SHP77 treated with DMSO at 0.1 percent for 48 hours (cell line): ENCODE results near the gene C5orf15.
"Not testable (repeated sequence)": the region's sequence is repeated elsewhere in the genome, so short reads cannot be mapped to it uniquely, and the experiment has no call there.

Experiments used
- DNase-seq: peaks from one replicate; lab custom pipeline; 2025; lab: John Stamatoyannopoulos, UW

Gene C5orf15

DNA sequence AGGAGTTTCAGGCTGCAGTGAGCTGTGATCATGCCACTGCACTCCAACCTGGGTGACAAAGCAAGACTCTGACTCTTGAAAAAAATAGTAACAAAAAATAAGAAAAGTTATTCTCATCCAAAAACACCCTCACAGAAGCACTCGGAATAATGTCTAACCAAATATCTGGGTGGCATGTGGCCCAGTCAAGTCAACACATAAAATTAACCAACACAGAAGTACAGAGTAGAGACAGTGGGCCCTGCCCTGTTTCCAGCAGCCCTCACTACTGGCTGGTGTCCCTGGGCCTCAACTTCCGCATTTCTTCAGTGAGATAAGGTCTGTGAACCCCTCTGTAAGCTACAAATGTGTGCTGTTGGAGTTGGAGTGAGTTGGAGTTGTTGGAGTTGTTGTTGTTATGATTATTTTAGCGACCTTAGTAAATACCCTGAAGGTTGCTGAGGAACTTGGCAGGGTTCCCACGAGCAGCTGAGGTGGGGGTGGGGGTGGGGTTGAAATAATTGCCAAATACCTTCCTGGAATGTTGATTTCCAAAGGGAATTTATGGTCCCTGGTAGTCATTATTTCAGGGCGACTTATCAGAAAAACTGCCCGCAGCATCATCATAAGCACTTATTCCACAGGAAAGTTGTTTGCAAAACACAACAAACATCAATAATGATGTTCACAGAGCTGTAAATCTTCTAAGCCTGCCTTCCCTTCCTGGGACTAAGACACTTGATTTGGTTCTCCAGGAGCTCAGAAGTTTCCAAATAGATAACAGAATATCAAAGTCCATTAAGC is 30.2 kb downstream of the C5orf15 start:
- no peak for DNase-seq

DNA sequence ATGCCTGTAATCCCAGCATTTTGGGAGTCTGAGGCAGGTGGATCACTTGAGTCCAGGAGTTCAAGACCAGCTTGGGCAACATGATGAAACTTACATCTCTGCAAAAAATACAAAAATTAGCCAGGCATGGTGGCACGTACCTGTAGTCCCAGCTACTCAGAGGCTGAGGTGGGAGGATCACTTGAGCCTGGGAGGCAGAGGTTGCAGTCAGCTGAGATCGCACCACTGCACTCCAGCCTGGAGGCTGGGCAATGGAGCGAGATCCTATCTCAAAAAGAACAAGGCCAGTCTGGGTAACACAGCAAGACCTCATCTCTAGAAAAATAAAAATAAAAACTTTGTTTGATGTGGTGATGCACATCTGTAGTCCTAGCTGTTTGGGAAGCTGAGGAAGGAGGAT is 30.8 kb downstream of the C5orf15 start:
- not testable (repeated sequence) for DNase-seq

DNA sequence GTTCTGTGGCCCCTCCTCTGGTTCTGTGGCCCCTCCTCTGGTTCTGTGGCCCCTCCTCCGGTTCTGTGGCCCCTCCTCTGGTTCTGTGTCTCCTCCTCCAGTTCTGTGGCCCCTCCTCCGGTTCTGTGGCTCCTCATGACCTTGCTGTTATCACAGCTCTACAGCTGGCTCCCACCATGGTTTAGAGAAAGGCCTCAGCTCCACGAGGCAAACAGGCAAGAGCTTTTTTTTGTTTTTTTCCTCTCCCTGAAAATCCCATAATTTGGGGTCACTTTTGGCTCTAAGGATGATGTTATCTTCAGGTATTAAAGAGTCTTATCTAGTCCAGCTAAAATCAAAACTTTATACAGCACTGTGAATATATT is 31.8 kb downstream of the C5orf15 start:
- no peak for DNase-seq

DNA sequence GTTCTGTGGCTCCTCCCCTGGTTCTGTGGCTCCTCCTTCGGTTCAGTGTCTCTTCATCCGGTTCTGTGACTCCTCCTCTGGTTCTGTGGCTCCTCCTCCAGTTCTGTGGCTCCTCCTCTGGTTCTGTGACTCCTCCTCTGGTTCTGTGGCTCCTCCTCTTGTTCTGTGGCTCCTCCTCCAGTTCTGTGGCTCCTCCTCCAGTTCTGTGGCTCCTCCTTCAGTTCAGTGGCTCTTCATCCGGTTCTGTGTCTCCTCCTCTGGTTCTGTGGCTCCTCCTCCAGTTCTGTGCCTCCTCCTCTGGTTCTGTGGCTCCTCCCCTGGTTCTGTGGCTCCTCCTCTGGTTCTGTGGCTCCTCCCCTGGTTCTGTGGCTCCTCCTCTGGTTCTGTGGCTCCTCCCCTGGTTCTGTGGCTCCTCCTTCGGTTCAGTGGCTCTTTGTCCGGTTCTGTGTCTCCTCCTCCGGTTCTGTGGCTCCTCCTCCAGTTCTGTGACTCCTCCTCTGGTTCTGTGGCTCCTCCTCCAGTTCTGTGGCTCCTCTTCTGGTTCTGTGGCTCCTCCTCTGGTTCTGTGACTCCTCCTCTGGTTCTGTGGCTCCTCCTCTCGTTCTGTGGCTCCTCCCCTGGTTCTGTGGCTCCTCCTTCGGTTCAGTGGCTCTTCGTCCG is 32.3 kb downstream of the C5orf15 start:
- not testable (repeated sequence) for DNase-seq

DNA sequence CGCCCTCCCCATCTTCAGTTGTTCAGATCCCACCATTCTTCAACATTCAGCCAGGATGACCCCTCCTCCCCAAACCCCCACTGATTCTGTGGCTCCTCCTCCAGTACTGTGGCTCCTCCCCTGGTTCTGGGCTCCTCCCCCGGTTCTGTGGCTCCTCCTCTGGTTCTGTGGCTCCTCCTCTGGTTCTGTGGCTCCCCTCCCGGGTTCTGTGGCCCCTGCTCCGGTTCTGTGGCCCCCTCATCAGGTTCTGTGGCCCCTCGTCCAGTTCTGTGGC is 32.8 kb downstream of the C5orf15 start:
- no peak for DNase-seq

DNA sequence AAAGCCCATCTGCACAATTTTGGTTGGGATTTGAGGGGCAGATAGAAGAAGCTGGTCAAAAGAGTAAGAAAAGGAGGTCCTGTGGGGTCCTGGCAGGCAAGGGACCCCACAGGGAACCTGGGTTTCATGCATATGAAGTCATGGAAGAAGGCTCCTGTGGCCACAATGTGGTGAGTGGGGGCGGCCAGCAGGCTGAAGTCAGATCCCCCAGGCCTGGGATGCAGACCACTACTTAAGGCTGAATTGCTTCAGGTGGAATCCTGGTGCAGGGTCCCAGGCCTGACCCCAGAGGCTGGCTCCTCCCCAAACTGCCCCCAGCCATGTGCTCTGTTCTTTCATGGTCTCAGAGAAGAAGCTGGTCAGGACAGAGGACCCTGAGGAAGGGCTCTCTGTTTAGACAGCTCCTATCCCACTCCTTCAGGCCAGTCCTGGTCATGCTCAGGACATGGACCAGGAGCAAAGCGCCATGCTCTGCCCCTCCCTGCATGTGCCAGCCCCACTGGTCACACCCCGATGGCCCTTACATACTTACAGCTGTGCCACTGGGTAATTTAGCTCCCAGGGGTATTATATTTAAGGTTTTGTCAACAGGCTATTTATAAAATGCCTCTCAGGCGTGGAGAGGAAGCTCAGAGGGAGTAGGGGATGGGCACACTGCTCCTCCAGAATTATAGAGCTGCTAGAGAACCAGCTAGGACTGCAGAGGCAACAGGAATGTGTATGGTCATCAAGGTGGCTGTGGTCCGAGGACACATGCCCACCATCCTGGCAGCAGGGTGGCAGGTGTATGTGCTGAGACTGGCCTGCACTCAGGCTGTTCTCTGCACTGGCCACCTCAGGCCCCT is 33.4 kb downstream of the C5orf15 start:
- DNase-seq, result no peak

DNA sequence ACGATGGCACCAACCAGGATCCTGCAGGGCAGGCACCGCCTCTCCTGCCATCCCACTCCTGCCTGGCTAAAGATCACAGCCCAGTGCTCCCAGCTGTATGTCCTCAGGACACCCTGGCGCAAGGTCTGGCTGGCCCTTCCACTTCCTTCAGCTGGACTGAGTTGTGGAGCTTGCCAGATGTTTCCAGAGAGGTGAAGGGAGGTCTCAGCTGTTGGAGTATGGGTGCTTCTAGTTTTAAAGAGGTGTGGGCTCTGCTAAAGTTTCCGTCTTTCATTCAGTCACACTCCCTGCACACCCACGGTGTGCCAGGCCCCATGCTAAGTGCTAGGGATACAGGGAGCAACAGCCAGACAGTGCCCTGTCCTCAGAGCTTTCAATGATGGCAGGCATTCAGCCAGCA is 34.1 kb downstream of the C5orf15 start:
- no peak for DNase-seq

DNA sequence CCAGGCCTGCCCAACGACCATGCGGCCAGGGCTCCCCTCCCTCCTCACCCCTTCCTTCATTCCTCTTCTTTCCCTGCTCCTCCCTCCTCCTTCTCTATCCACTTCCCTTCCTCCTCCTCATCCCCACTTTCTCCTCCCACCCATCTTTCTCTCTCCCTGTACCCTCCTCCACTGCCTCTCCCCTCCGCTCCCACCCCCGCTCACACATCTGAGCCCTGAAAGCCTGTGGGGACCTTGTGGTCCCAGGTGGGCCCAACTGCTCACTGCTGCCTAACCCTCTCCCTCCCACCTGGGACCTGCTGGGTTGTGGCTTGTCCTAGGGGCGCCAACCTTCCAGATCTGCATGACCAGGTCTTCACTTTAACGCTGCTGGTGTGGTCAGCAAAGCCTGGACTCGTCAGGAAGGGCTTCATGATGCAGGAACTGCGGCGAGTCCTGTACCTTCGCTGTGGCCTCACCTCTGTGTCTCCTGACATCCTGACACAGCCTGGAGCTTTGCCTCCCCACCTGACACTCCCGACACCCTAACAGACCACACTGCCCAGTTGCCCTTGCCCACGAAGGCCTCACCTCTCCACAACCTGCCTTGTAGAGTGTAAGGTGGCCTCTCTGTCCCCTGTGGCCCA is 34.6 kb downstream of the C5orf15 start:
- DNase-seq, result no peak

DNA sequence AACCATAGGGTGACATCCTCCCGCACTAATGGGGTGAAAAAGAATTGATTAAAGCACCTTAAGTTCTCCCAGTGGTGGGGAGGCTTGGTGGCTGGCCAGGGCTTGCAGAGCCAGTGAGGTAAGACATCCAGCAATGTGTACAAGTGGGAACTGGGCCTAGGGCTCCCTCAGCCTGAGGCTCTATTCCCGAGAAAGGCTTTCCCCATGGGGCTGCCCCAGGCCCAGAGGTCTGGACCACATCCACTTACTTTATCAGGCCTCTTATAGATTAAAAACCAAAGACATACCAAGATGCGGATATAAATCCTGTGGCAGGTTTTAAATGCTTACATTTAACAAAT is 35.3 kb downstream of the C5orf15 start:
- no peak for DNase-seq

DNA sequence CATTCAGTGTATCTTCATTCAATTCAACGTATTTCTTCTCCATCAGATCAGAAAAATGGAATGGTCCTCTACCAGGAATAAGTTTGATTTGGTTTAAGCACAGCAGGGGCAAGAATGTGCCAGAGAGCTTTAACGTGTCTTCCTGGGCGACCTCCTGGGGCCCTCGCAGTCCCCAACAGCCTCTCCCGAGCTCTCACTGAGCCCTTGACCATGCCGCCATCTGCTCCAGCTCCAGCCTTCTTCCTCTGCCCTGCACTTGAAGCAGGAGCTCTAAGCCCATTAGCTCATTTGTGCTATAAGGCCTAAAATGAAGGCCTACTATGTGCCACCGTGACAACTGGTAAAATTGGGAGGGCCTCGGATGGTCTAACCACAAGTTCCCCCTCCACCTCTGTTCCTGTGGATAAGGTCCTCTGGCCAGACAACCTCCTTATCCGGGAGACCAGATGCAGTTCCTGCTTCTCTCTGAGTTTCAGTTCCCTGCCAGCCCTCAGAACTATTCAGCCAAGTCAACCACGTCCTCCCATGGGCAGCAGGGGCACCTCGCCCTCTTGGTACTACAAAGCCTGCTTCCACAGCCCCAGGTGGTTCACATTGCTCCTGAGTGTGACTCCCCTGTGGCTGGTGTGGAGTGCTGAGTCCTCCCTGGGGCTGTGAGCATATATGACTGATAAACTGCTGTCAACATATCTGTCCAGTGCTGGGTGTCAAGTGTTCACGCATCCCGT is 35.8 kb downstream of the C5orf15 start:
- DNase-seq, result no peak

DNA sequence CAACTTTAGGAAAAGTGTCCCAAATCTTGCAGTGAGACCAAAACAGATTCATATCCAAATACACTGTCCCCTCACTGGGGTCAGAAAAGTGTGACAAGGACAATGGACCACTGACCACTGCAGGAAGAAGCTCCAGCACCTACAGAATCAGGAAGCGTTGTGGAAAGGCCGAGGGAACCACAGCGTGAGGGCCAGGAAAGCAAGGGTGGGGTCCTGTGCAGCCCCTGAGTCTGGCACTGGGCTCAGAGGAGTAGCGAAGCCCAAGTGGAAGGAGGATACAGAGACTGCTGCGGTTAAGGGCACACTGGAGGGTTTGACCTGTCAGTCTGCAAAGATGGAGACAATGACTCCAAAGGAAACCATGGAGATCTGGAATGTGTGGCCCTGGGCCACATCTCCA is 36.9 kb downstream of the C5orf15 start:
- DNase-seq, result no peak

DNA sequence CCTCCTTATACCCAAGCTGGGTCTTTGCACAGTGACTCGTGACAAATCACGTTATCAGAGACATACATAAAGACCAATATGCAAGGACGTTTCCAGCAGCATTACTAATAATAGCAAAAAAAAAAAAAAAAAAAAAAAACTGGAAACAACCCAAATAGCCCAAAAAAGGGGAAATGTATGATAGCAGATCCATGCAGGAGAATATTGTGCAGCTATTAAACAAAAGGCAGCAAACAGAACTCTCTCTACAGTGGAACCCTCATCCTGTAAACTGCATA is 37.7 kb downstream of the C5orf15 start:
- DNase-seq, result no peak

DNA sequence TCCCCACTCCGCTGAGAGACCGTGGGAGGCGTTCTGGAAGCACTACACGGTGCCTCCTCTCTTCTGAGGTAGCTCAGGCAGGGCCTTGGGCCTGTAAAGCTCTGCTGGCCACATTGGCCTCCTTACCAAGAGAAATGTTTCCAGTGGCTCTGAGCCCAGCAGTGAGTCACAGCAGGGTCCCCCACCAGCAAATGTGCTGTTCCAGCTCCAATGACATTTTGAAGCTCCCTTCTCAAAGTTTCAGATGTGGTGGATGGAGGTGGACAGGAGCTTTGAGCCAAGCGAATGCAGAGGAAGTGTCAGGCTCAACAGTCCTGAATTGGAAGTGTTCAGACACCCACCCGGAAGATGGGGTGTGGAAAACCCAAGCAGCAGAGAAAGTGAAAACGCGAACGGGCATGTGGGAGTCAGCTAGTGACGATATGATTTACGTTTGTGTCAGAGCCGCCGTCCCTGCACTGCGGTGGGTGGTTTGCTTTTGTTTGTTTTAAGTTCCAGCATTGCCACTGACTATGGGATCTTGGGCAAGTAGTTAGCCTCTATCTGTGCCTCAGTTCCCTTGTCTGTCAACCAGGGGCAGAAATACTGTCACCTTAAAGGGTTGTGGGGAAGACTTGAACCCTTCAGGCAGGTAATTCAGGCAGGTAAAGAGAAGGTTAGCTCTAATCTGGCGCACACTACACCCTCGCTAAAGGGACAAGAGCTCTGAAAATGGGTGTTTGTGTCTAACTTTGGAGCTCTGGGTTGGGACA is 38.2 kb downstream of the C5orf15 start:
- DNase-seq, result no peak

DNA sequence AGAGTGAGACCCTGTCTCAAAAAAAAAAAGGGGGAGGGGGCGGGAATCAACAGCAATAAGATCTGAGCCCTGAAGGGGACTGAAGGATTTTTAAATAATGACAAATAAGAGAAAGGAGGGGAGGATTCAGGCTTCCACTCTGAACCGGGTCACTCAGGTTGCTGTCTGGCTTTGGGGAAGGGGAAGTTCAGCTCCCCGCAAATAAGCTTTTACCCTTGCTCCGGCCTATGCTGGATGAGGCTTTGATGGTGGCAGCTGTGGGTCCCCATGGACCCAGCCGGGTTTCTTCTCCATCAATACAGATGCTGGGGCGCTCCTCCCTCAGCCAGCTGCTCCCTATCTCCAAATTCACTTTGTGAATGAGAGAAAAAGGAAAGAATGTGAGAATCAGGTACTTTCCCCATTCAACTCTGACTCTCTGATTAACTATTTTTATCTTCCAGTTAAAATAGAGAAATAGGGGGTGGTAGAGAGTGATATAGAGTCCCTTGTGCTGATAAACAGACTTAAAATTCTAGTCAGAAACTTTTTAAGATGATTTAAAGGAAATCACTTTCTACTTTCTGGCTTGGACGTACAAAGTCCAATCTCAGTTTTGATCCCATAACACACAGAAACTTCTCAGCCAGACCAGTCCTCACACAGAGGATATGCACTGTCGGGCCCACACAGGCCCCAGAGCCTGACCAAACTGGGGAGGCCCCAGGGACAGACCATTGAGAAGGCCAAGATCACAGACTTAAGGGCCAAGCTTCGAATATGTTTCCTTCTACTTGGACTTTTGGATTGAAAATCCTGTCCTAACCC is 39.6 kb downstream of the C5orf15 start:
- DNase-seq, result no peak

DNA sequence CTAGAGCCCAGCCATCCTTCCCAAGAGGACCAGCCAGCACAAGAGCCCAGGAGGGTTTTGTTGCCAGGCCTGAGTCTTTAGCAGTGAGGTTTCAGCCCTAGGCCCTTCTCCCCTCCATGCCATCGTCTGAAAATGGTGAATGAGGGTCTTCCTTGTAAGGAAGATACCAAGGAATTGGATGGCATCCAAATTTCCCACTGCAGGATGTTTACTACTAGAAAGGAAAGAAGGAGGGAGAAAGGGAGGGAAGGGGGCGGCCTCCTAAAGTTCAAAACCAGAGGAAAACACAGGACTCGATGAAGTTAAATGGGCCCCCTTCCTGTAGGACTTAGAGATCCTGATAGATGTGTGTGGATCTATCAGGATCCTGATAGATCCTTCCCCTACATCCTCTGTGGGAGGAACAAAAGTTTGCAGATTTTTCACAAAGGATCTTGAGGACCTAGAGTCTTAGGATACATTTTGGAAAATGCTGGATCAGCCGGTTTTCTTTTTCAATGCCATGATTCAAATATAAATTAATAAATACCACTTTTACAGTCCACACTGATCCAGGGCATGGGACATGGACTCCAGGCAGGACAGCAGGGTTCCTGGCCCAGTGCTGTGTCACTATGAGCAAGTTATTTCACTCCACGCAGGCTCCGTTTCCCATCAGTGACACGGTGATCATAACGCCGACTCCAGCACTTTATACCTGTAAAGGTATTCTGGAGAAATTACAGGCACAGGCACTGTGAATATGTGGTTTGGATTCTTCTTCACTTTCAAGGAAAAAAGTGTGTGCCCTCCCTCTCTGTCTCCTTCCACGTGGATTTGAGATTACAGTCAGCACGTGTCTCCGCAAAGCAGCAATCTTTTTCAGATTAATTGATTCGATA is 40.9 kb downstream of the C5orf15 start:
- no peak for DNase-seq

DNA sequence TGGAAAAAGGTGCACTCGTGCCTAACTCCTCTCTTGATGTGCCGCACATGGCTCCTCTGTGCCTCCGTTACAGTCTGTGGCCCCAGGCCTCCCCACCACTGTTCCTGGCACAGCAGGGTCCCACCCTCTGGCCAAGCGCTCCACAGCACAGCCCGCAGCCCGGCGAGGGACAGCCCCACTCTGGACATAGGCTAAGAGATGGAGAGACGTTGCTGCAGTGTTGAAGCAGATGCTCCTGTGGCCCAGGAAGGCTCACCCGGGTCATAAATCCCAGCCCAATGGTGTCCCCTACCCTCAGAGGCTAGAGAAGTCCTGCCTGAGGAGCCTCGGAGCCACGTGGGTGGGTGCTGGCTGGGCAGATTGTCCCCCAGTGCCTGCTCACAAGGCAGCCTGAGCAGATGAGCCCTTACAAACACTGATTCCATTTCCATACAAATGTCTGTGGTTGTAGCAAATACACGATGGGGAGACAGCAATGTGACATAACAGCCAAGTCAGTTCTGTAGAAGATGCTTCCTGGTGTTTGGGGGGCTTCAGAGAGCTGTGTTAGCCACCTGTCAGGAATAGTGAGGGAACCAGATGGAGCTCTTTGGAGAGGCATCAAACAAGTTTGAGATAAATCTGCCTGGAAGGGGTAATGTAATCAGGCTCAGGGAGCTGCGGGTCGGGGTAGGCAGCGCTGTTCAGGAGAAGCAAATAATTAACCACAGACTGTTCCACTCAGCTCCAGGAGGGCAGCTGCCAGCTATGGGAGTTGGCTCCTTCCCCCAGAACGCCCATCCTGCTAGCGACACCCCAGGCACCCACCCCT is 41.7 kb downstream of the C5orf15 start:
- no peak for DNase-seq

DNA sequence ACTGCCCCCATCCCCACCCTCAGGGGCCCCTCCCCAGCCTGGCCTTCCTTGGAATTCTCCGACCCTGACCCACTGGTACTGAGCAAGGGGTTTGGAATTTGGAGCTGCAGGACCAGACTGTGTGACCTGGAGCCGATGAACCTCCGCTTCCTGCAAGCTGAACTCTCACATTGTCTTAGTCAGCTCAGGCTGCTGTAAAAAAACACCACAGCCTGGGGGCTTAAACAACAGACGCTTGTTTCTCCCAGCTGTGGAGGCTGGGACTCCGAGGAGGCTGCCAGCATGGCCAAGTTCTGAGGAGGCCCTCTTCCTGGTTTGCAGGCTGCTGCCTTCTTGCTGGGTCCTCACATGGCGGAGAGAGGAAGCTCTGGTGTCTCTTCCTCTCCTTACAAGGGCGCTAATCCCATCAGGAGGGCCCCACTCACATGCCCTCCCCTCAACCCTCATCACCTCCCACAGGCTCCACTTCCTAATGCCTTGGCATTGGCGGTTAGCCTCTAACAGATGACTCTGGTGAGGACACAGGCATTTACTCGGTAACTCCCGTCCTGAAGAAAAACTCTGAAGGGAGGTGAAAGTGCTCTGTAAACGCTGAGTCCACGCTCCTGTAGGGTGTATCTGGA is 42.4 kb downstream of the C5orf15 start:
- DNase-seq, result no peak

DNA sequence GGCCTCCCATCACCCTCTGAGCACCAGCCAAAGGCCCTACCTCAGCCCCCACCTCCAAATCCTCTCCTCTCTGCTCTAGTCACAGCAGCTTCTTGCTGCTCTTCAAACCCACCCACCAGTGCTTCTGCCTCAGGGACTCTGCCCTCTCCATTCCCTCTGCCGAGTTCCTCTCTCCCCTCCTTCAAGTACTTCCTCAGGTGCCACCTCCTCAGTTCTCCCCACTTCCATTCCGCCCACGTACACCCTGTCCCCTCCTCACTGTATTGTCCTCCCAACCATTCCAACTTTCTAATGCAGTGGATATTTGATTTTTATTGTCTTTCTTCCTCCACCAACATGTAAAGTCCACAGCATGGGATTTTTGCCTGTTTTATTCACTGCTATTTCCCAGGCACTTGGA is 43.2 kb downstream of the C5orf15 start:
- DNase-seq, result no peak
